Right lobe of liver (tissue), 4 donors: ENCODE measurements around the gene GGTA1.

Experiments
- POLR2A ChIP-seq: fragments of 450-650 bp; IDR thresholded peaks from one replicate; pipeline ENCODE4 v1.6.1; 2017; ENCODE audit warnings: antibody characterized with exemption, mild to moderate bottlenecking
- TF ChIP-seq, protein P1 (sequence below), 4 donors: fragments of 200-600 bp in 3 of 4; fragments of 450-650 bp in 1 of 4; IDR thresholded peaks; one replicate each; pipeline versions ENCODE4 v1.5.1 to v1.8.0; 2016 to 2022; ENCODE audit warnings: antibody characterized with exemption in 4 of 4, mild to moderate bottlenecking in 2 of 4
- donor health status: DM: no; HTN: no; CAD: no.
- donor health status: DM: no; HTN: no; CAD: no.
- donor health status: DM: no; HTN: yes; CAD: no.

DNA sequence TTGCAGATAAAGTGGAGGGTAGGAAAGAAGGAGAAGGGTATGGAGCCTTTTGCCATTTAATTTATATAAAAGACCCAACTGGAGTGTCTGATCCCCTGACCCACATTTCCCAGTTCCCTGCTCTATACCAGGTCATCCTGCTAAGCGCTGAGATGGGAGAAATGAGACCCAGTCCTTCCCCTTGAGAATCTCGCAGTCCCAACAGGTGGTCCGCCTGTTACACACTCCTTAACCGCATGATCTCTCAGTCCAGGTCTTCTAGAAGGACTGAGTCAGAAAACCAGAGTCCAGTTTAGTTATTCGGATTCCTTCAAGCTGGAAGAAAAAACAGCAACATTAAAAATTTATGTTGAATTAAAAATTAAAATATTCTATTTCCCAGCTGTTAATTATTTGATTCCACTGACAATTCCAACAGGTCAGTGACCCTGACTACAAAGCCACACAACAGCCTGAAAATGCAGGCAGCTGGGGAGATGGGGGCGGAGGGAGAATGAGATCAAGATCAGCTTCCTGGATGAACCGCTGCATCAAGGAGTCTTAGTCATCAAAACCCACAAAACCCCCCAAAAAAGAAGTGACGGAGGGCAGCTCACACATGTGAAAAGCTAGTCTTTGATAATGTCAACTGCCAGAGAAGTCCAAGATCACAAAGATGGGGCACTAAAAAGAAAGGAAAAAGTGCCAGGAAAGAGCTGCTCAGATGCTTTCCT, 44.0 kb downstream of the GGTA1 start:
- TF ChIP-seq, protein P1, sequence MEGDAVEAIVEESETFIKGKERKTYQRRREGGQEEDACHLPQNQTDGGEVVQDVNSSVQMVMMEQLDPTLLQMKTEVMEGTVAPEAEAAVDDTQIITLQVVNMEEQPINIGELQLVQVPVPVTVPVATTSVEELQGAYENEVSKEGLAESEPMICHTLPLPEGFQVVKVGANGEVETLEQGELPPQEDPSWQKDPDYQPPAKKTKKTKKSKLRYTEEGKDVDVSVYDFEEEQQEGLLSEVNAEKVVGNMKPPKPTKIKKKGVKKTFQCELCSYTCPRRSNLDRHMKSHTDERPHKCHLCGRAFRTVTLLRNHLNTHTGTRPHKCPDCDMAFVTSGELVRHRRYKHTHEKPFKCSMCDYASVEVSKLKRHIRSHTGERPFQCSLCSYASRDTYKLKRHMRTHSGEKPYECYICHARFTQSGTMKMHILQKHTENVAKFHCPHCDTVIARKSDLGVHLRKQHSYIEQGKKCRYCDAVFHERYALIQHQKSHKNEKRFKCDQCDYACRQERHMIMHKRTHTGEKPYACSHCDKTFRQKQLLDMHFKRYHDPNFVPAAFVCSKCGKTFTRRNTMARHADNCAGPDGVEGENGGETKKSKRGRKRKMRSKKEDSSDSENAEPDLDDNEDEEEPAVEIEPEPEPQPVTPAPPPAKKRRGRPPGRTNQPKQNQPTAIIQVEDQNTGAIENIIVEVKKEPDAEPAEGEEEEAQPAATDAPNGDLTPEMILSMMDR (IDR thresholded peaks at IDR 0.05) = no peak
- no peak for TF ChIP-seq POLR2A
